Measurements from ENCODE around the gene PRDX3. TPM values are rescaled to one million over a fixed set of nuclear protein-coding genes. Genes with fewer than 3 reads are reported as not detected.

The PRDX3 gene
- total RNA-seq, 1 experiment from 2014 or later: 213 TPM

GRCh38 chr10:119217401-119217800, 38.8 kb upstream of the PRDX3 start:
- Histone ChIP-seq H3K9me3 (no peaks in the 10 kb centered on the region), H3K27me3 (replicated peaks; ENCODE audit: control insufficient read depth, insufficient read depth, low read length) (no peaks in the 10 kb centered on the region), H3K4me1 (peaks cover 37% of the 10 kb centered on the region), H3K36me3 (ENCODE audit: control insufficient read depth, insufficient read depth, low read length) (no peaks in the 10 kb centered on the region), H3K4me3 (ENCODE audit: low read depth, low read length) (no peak overlapping the region)
- peaks cover 5% of the 10 kb centered on the region for H3K36me3 Mint-ChIP-seq (ENCODE audit: insufficient read depth, unreplicated experiment)
- CTCF ChIA-PET: interaction anchor here (1.2 to 1.3 kb wide), 2 partner anchors 11 to 54 kb away, joined by 4 to 6 read pairs; no protein-coding TSS in a partner anchor
- H3K4me3 Mint-ChIP-seq (ENCODE audit: unreplicated experiment): no peak overlapping the region
- DNase-seq: no peak
- POLR2A ChIA-PET: no interaction called here
- no peaks in the 10 kb centered on the region for H3K27me3 Mint-ChIP-seq (ENCODE audit: insufficient read depth, unreplicated experiment)
- BruUV-seq (replicated peaks): no TSS peak
- no peak for TF ChIP-seq CTCF (IDR thresholded peaks at IDR 0.05; ENCODE audit: insufficient read depth in 1 of 2, low read depth in 1 of 2, low read length in 1 of 2, severe bottlenecking in 1 of 2, unreplicated experiment in 1 of 2)
- intact Hi-C loops (cut with micrococcal nuclease; ENCODE audit: unreplicated experiment): no loop called here
- no peak overlapping the region for H3K27ac Mint-ChIP-seq (ENCODE audit: unreplicated experiment)
- H3K4me1 Mint-ChIP-seq (ENCODE audit: low read depth, unreplicated experiment): peaks cover 27% of the 10 kb centered on the region
- H3K9me3 Mint-ChIP-seq (ENCODE audit: unreplicated experiment): no peaks in the 10 kb centered on the region

- Mint-ChIP-seq H3K27me3 (ENCODE audit: insufficient read depth, unreplicated experiment) (no peaks in the 10 kb centered on the region), H3K9me3 (ENCODE audit: unreplicated experiment) (no peaks in the 10 kb centered on the region), H3K27ac (ENCODE audit: unreplicated experiment) (peak overlapping the region; percentile 39), H3K4me3 (ENCODE audit: unreplicated experiment) (no peak overlapping the region), H3K4me1 (ENCODE audit: low read depth, unreplicated experiment) (peaks cover 16% of the 10 kb centered on the region), H3K36me3 (ENCODE audit: insufficient read depth, unreplicated experiment) (peaks cover 5% of the 10 kb centered on the region)
- ChIA-PET CTCF (interaction anchor here (1.4 kb wide), 1 partner anchor 37 kb away, joined by 5 read pairs; no protein-coding TSS in a partner anchor), POLR2A (no interaction called here)
- no peak for DNase-seq
- Histone ChIP-seq H3K4me3 (ENCODE audit: low read depth, low read length) (no peak overlapping the region), H3K36me3 (ENCODE audit: control insufficient read depth, insufficient read depth, low read length) (no peaks in the 10 kb centered on the region), H3K27me3 (replicated peaks; ENCODE audit: control insufficient read depth, insufficient read depth, low read length) (no peaks in the 10 kb centered on the region), H3K9me3 (no peaks in the 10 kb centered on the region), H3K4me1 (peaks cover 24% of the 10 kb centered on the region)
- intact Hi-C loops (cut with micrococcal nuclease; ENCODE audit: unreplicated experiment): no loop called here
- BruUV-seq (replicated peaks): no TSS peak
- no peak for TF ChIP-seq CTCF (IDR thresholded peaks at IDR 0.05; ENCODE audit: insufficient read depth in 1 of 2, low read depth in 1 of 2, low read length in 1 of 2, severe bottlenecking in 1 of 2, unreplicated experiment in 1 of 2)
These were observed 37.5 kb upstream of the PRDX3 start for GRCh38 chr10:119216127-119216526.

- Mint-ChIP-seq H3K4me1 (ENCODE audit: low read depth, unreplicated experiment) (peaks cover 12% of the 10 kb centered on the region), H3K36me3 (ENCODE audit: insufficient read depth, unreplicated experiment) (no peaks in the 10 kb centered on the region), H3K9me3 (ENCODE audit: unreplicated experiment) (no peaks in the 10 kb centered on the region), H3K4me3 (ENCODE audit: unreplicated experiment) (no peak overlapping the region), H3K27ac (ENCODE audit: unreplicated experiment) (peak overlapping the region; percentile 39), H3K27me3 (ENCODE audit: insufficient read depth, unreplicated experiment) (no peaks in the 10 kb centered on the region)
- ChIA-PET POLR2A (no interaction called here), CTCF (interaction anchor here (1.4 kb wide), 1 partner anchor 38 kb away, joined by 5 read pairs; no protein-coding TSS in a partner anchor)
- no peak overlapping the region for H3K4me3 ChIP-seq (ENCODE audit: low read depth, low read length)
- DNase-seq: no peak
- H3K4me1 ChIP-seq: peaks cover 21% of the 10 kb centered on the region
- no peak for TF ChIP-seq CTCF (IDR thresholded peaks at IDR 0.05; ENCODE audit: insufficient read depth in 1 of 2, low read depth in 1 of 2, low read length in 1 of 2, severe bottlenecking in 1 of 2, unreplicated experiment in 1 of 2)
- no peaks in the 10 kb centered on the region for H3K9me3 ChIP-seq
- H3K36me3 ChIP-seq (ENCODE audit: control insufficient read depth, insufficient read depth, low read length): no peaks in the 10 kb centered on the region
- intact Hi-C loops (cut with micrococcal nuclease; ENCODE audit: unreplicated experiment): no loop called here
- H3K27me3 ChIP-seq (replicated peaks; ENCODE audit: control insufficient read depth, insufficient read depth, low read length): no peaks in the 10 kb centered on the region
- BruUV-seq (replicated peaks): no TSS peak
These were observed 36.8 kb upstream of the PRDX3 start for GRCh38 chr10:119215371-119215770.

Data from Caco-2 (cell line).